Colon (tissue), 2 donors: ENCODE measurements around the gene GPATCH11.

Experiments used
- FAIRE-seq: peaks from 2 replicates; lab custom pipeline; 2012; peaks lifted over from hg19 to GRCh38; lab: Jason Lieb, UNC
- donor health status: control.
- donor health status: control.

The GPATCH11 gene

GRCh38 chr2:37109523-37109922 is 25.2 kb downstream of the GPATCH11 start:
- no peak for FAIRE-seq

GRCh38 chr2:37110306-37111212 is 26.2 kb downstream of the GPATCH11 start:
- no peak for FAIRE-seq

DNA sequence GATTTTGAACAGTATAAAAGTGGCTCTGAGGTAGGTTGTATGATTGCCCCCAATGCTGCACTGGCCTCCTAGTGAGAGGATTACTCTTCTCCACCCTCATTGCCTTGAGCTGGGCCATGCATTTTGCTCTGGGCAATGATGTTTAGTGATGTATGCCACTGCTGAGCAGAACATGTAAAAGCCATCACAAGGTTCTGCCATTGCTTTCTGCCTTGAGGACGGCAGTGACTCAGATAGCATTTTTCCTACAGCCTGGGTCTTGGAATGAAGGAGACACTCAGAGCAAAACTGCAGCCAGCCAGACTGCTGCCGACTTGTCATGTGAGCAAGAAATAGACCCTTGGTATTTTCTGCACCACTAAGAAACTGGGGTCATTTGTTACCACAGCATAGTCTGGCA is 27.6 kb downstream of the GPATCH11 start:
- no peak for FAIRE-seq

DNA sequence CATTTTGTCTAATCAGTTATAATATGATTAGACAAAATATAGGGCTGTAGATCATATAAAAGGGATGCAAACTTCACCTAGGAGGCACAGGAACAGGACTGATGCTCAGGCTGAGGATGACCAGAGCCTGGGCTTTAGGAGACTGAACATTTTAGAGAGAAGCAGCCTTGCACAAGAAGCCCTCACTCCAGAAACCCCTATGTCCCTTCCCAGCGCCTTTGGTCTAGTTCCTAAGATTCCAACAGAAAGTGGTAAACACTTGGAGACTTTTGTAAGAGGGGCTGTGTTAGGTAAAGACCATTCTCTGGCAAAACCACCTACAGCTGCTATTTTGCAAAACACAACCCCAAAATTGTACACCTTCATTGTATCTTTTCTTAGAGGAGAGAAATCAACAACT is 33.2 kb downstream of the GPATCH11 start:
- FAIRE-seq = no peak

GRCh38 chr2:37119157-37119556 is 34.8 kb downstream of the GPATCH11 start:
- FAIRE-seq = no peak

- no peak for FAIRE-seq
Observed at GRCh38 chr2:37125416-37125815, 41.1 kb downstream of the GPATCH11 start.

DNA sequence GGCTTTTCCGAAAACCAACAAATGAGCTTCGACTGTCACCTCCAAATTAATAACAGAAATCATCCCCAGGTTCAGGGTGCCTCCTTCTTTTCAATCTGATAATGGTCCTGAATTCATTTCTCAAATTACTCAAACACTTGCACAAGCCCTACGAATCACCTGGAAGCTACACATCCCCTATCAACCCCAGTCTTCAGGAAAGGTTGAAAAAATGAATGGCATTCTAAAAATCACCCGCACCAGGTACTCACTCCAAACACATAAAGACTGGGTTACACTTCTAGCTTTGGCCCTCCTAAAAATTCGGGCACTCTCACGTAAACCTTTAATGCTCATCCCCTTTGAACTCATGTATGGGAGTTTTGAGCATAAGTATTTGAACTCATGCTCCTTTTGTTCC is 48.6 kb downstream of the GPATCH11 start:
- no peak for FAIRE-seq

GRCh38 chr2:37142546-37142945 is 58.2 kb downstream of the GPATCH11 start:
- no peak for FAIRE-seq

DNA sequence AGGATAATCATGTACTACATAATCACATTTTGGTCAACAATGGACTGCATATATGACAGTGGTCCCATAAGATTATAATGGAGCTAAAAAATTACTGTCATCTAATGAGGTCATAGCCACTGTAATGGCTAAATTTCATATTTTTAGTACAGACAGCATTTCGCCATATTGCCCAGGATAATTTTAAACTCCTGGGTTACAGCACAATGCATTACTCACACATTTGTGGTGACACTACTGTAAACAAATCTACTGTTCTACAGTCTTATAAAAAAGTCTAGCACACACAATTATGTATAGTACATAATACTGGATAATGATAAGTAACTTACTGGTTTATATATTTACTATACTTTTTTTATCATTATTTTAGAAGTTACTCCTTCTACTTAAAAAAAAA is 59.7 kb downstream of the GPATCH11 start:
- no peak for FAIRE-seq

GRCh38 chr2:37146062-37146461 is 61.7 kb downstream of the GPATCH11 start:
- no peak for FAIRE-seq

- FAIRE-seq = no peak
Observed at GRCh38 chr2:37148325-37148724, 64.0 kb downstream of the GPATCH11 start.
